ENCODE results near the gene PARK7. TPM values are rescaled to one million over a fixed set of nuclear protein-coding genes. Genes with fewer than 3 reads are reported as not detected.

Gene PARK7
- total RNA-seq, 1 donor from 2014 or later: 514 TPM

DNA sequence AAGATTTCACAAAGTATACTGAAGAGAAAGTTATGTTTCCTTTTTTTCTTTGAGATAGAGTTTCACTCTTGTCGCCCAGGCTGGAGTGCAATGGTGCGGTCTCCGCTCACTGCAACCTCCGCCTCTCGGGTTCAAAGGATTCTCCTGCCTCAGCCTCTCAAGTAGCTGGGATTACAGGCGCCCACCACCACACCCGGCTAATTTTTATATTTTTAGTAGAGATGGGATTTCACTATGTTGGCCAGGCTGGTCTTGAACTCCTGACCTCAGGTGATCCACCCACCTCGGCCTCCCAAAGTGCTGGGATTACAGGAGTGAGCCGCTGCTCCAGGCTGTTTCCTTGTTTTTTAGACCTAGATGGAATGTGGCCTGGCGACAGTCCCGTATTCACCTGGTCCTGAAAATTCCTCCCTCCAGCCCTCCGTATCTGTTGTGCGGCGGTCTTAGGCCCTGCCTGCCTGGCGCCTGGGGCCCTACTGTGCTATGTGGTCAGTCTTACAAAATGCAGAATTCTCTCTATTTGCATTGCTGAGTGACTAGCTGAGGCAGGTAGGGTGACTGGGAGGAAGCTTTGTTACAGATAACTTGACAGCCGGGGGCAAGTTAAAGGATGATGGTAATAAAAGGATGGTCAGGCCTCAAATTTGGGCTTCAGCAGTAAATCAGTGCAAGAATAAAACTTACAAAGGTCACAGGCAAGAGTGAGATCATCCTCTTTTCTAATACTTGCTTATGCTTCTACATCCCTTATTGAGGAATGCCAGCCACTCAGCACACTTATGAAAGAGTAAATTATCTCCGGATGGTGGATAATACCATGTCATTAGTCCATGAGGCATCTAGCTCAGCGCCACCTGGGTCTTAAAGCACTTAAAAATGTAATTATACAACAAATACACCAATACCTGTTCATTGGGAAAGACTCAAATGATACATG lies 30.3 kb downstream of the PARK7 start:
- intact Hi-C loops (cut with micrococcal nuclease): no loop called here
- H3K9me3 Mint-ChIP-seq: no peaks in the 10 kb centered on the region
- no peak overlapping the region for H3K27ac Mint-ChIP-seq
- DNase-seq (ENCODE audit: low spot score): no peak
- peaks cover 16% of the 10 kb centered on the region for H3K36me3 Mint-ChIP-seq (ENCODE audit: low read depth)
- H3K4me3 Mint-ChIP-seq (ENCODE audit: low read depth): no peak overlapping the region
- H3K27me3 Mint-ChIP-seq (ENCODE audit: low read depth): no peaks in the 10 kb centered on the region
- H3K4me1 Mint-ChIP-seq (ENCODE audit: low read depth): peaks cover 6% of the 10 kb centered on the region

DNA sequence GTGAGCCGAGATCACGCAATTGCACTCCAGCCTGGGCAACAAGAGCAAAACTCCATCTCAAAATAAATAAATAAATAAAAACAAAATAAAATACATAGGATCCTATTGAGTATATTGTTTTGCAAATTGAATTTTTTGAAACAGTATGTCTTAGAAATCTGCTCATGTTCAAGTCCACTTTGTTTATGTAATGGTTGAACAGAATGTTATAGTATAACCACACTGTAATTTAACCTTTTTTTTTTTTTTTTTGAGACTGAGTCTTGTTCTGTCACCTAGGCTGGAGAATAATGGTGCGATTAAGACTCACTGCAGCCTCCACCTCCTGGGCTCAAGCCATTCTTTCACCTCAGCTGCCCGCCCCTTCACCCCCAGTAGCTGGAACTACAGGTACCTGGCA lies 31.4 kb downstream of the PARK7 start:
- Mint-ChIP-seq H3K27ac (no peak overlapping the region), H3K9me3 (no peaks in the 10 kb centered on the region), H3K4me1 (ENCODE audit: low read depth) (peaks cover 6% of the 10 kb centered on the region), H3K36me3 (ENCODE audit: low read depth) (peaks cover 22% of the 10 kb centered on the region), H3K27me3 (ENCODE audit: low read depth) (no peaks in the 10 kb centered on the region), H3K4me3 (ENCODE audit: low read depth) (no peak overlapping the region)
- intact Hi-C loops (cut with micrococcal nuclease): no loop called here
- DNase-seq (ENCODE audit: low spot score): no peak

DNA sequence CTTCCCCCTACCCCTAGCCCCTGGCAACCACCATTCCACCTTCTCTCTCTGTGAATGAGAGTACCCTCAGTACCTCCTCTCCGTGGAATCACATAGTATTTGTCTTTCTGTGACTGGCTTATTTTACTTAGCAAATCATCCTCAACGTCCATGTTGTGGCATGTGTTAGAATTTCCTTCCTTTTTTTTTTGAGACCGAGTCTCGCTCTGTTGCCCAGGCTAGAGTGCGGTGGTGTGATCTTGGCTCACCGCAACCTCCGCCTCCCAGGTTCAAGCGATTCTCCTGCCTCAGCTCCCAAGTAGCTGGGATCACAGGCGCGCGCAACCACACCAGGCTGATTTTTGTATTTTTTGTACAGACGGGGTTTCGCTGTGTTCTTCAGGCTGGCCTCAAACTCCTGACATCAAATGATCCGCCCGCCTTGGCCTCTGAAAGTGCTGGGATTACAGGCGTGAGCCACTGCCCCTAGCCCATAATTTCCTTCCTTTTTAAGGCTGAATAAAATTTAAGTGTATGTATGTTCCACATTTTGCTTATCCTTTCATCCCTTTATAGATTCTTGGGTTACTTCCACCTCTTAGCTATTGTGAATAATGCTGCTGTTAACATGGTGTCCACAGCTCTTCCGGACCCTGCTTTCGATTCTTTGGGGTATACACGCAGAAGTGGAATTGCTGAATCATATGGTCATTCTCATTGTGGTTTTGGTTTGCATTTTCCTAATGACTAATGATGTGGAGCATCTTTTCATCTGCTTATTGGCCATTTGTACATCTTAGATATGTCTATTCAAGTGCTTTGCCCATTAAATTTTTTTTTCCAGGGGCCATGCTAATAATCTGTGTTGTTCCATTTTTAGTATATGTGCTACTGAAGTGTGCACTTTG lies 32.3 kb downstream of the PARK7 start:
- intact Hi-C loops (cut with micrococcal nuclease): no loop called here
- no peak for DNase-seq (ENCODE audit: low spot score)
- Mint-ChIP-seq H3K4me3 (ENCODE audit: low read depth) (no peak overlapping the region), H3K27ac (peak overlapping the region; percentile 1), H3K27me3 (ENCODE audit: low read depth) (no peaks in the 10 kb centered on the region), H3K4me1 (ENCODE audit: low read depth) (peaks cover 6% of the 10 kb centered on the region), H3K9me3 (no peaks in the 10 kb centered on the region), H3K36me3 (ENCODE audit: low read depth) (peaks cover 23% of the 10 kb centered on the region)

DNA sequence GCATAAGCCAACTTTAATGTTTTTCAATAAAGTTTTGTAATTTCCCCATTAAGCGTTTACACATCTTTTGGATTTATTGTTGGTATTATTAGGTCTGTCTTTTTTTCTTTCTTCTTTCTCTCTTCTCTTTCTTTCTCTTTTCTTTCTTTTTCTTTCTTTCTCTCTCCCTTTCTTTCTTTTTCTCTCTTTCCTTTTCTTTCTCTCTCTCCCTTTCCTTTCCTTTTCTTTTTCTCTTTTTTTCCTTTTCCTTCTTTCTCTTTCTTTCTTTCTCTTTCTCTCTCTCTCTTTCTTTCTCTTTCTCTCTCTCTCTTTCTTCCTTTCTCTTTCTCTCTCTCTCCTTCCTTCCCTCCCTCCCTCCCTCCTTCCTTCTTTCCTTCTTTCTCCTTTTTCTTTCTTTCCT lies 33.3 kb downstream of the PARK7 start:
- no peak overlapping the region for H3K4me3 Mint-ChIP-seq (ENCODE audit: low read depth)
- H3K4me1 Mint-ChIP-seq (ENCODE audit: low read depth): peaks cover 4% of the 10 kb centered on the region
- no peak for DNase-seq (ENCODE audit: low spot score)
- H3K9me3 Mint-ChIP-seq: no peaks in the 10 kb centered on the region
- peaks cover 15% of the 10 kb centered on the region for H3K36me3 Mint-ChIP-seq (ENCODE audit: low read depth)
- no peaks in the 10 kb centered on the region for H3K27me3 Mint-ChIP-seq (ENCODE audit: low read depth)
- no peak overlapping the region for H3K27ac Mint-ChIP-seq
- intact Hi-C loops (cut with micrococcal nuclease): no loop called here

DNA sequence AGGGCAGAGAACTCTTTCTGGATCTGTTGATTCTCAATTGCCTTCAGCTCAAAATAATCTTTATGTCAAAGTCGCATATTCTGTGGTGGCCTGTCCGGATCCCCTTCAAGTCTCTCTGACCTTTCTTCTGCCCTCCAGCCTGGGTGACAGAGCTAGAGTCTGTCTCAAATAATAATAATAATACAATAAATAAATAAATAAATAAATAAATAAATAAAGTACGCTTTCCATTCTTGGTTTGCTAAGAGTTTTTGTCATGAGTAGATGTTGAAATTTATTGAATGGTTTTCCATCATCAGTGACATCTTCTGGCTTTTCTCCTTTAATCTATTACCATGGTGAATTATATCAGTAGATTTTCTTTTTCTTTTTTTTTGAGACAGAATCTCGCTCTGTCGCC lies 33.9 kb downstream of the PARK7 start:
- H3K9me3 Mint-ChIP-seq: no peaks in the 10 kb centered on the region
- H3K27me3 Mint-ChIP-seq (ENCODE audit: low read depth): no peaks in the 10 kb centered on the region
- intact Hi-C loops (cut with micrococcal nuclease): no loop called here
- peaks cover 9% of the 10 kb centered on the region for H3K36me3 Mint-ChIP-seq (ENCODE audit: low read depth)
- peaks cover 4% of the 10 kb centered on the region for H3K4me1 Mint-ChIP-seq (ENCODE audit: low read depth)
- DNase-seq (ENCODE audit: low spot score): no peak
- H3K4me3 Mint-ChIP-seq (ENCODE audit: low read depth): no peak overlapping the region
- H3K27ac Mint-ChIP-seq: no peak overlapping the region

DNA sequence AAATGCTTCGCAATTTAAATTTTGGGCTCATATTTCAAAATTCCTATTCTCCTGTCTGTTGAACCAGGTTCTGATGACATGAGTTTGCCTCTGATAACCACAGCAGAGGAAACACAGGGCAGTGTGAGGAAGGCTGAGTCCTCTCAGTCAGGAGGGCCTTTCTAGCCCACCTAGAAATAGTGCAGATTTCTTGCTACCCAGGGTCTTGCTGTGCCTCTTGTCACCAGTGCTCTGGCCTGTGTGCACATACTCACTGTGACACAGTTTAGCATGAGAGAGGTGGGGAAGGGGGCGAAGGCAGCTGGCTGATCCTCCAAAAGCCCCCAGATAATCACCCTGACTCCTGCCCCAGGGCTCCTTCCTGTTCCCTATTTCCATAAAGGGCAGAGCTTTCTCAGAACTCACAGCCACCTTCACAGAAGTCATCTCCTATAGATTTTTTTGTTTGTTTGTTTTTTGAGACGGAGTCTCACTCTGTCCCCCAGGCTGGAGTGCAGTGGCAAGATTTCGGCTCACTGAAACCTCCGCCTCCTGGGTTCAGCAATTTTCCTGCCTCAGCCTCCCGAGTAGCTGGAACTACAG lies 40.9 kb downstream of the PARK7 start:
- Mint-ChIP-seq H3K4me3 (ENCODE audit: low read depth) (no peak overlapping the region), H3K4me1 (ENCODE audit: low read depth) (no peaks in the 10 kb centered on the region), H3K9me3 (no peaks in the 10 kb centered on the region), H3K27ac (no peak overlapping the region), H3K36me3 (ENCODE audit: low read depth) (peaks cover 7% of the 10 kb centered on the region), H3K27me3 (ENCODE audit: low read depth) (no peaks in the 10 kb centered on the region)
- DNase-seq (ENCODE audit: low spot score): no peak
- intact Hi-C loops (cut with micrococcal nuclease): no loop called here

DNA sequence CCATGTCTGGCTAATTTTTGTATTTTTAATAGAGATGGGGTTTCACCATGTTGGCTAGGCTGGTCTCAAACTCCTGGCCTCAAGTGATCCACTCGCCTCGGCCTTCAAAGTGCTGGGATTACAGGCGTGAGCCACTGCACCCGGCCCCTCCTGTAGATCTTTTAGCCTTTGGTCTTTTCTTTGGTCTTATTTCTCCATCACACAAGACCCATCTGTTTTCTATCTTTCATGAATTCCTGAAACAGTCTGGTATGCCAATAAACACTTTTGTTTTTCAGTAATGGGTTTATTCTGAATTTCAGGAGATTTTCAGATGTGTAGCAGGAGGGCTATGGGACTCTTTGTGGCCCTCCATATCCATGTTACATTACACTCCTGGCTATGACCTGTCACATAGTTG lies 41.4 kb downstream of the PARK7 start:
- Mint-ChIP-seq H3K9me3 (no peaks in the 10 kb centered on the region), H3K27me3 (ENCODE audit: low read depth) (no peaks in the 10 kb centered on the region), H3K36me3 (ENCODE audit: low read depth) (peaks cover 5% of the 10 kb centered on the region), H3K4me1 (ENCODE audit: low read depth) (no peaks in the 10 kb centered on the region), H3K4me3 (ENCODE audit: low read depth) (no peak overlapping the region), H3K27ac (no peak overlapping the region)
- intact Hi-C loops (cut with micrococcal nuclease): no loop called here
- no peak for DNase-seq (ENCODE audit: low spot score)

DNA sequence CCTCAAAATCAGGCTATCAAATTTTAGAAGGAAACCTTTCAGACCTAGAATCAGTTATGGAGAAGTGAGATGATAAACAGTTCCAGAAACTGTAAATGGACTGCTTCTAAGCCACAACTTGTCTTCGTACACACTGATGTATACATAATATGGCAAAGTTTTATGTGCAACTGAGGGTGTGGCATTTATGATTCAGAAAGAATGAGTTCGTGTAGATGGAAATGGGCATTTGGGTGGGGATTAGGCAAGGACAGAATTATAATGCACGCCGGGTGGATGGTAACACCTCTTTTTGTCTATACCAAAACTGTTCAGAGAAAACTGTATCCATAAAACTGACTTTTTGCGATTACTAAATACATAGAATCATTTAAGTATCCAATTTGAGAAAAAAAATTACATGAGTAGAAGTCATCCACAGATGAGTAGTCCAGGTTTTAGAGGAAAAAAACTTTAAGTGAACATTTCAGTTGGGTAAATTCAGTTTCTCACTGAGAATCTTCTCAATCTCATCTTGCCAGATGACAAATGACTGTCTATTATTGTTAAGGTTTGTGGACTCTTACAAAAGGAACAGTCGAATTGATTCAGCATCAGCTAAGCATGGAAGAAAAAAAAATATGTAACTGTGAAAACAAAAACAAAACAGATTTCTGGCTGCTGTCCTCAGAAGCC lies 42.1 kb downstream of the PARK7 start:
- no peak for DNase-seq (ENCODE audit: low spot score)
- Mint-ChIP-seq H3K36me3 (ENCODE audit: low read depth) (peaks cover 5% of the 10 kb centered on the region), H3K9me3 (no peaks in the 10 kb centered on the region), H3K4me1 (ENCODE audit: low read depth) (no peaks in the 10 kb centered on the region), H3K4me3 (ENCODE audit: low read depth) (no peak overlapping the region), H3K27ac (no peak overlapping the region), H3K27me3 (ENCODE audit: low read depth) (no peaks in the 10 kb centered on the region)
- intact Hi-C loops (cut with micrococcal nuclease): no loop called here

DNA sequence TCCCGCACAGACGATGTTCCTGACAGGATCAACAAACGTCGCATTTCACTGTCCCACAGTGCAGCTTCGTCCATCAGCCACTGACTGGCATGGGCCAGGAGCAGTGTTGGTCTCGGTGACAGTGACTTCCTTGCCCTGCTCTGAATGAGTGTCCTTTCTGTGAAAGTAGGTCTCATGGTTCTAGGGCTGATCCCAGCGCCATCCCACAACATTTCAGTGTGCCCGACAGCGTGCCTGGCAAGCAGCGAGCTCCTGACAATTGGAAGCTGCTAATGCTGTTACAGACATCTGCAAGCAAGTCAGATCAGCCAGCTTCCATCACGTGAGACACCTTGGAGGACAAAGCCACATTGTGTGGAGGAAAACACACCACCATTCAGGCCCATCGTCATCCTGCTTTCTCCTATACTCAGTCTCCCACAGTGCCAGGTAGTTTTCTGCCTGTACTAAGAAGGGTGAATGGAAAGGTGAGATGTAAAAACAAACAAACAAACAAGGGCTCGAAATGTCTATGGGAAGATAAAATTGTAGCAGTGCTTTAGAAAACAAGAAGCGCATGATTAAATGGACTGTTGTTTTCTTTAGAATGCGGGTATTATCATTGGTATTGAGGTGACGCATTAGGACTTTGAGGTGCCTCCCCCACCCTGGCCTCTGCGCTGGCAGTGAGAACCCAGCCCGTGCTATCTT lies 42.7 kb downstream of the PARK7 start:
- no peak for DNase-seq (ENCODE audit: low spot score)
- H3K4me3 Mint-ChIP-seq (ENCODE audit: low read depth): no peak overlapping the region
- no peaks in the 10 kb centered on the region for H3K27me3 Mint-ChIP-seq (ENCODE audit: low read depth)
- intact Hi-C loops (cut with micrococcal nuclease): no loop called here
- no peaks in the 10 kb centered on the region for H3K4me1 Mint-ChIP-seq (ENCODE audit: low read depth)
- H3K9me3 Mint-ChIP-seq: no peaks in the 10 kb centered on the region
- H3K36me3 Mint-ChIP-seq (ENCODE audit: low read depth): peaks cover 5% of the 10 kb centered on the region
- H3K27ac Mint-ChIP-seq: no peak overlapping the region

DNA sequence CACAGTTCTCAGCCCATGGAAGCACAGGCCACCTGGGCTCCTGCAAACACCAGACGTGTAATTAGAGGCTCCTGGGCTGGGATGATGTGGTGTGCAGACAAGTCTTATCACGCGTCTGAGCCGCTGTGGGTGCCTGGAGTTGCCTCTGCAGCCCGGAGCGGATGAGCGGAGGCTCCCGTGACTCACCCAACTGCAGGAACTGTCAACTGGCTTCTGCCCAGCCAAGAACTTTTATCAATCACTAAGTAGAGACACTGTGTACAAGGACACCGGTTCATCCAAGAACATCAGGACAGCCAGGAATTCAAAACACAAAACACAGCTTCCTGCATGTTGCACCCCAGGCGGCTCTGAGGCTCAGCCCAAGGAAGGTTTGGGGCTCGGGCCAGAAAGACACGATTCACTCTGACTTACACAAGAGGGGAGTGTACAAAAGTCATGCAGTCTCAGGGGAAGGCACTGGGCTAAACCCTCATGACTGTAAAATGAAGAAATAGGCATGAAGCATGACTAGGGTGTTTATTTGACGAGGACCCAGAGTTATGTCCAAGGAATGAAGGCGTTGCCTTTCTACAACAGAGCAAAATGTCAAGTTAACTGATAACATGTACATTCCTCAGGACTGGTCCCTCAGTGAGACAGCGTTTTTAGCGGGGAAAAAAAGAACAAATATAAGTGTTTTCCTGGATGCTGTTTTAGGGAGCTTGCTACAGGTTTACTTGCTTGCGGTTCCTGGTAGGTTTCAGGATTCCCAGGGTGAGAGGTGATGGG lies 43.5 kb downstream of the PARK7 start:
- Mint-ChIP-seq H3K36me3 (ENCODE audit: low read depth) (peaks cover 5% of the 10 kb centered on the region), H3K4me3 (ENCODE audit: low read depth) (no peak overlapping the region), H3K9me3 (no peaks in the 10 kb centered on the region), H3K27me3 (ENCODE audit: low read depth) (no peaks in the 10 kb centered on the region), H3K4me1 (ENCODE audit: low read depth) (no peaks in the 10 kb centered on the region), H3K27ac (peak overlapping the region; percentile 38)
- intact Hi-C loops (cut with micrococcal nuclease): no loop called here
- no peak for DNase-seq (ENCODE audit: low spot score)

DNA sequence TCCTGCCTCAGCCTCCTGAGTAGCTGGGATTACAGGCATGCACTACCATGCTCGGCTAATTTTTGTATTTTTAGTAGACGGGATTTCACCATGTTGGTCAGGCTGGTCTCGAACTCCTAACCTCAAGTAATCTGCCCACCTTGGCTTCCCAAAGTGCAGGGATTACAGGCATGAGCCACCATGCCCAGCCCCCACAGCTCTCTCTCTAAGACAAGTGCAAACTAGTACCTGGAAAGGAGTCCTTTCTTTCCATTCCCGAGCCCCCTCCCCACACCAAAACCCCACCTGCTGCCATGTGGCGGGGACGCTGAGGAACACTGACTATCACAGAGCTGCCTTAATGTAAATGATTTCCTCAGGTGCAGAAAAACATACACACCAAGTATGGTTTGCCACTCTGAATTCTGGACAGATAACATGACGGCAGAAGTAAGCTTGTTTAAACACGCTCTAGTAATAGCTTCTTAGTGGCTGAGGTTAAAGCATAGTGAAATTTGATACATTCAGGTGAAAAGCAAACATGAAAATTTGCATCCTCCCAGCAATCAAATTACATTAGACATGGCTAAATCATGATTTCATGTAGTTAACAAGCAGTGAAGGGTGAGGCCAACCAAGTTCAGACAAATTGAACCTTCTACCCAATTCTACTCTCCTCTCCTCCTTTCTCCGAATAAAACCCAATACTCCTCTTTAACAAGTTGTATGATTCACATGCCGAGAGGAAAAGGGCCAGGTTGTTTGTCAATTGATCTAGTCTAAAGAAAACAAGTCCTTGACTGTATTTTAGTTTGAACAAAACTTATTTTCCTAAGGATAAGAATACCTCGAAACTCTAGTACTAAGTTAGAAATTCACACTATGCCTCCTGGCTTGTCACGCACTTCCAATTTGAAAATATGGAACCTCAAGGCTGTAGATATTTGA lies 44.8 kb downstream of the PARK7 start:
- intact Hi-C loops (cut with micrococcal nuclease): no loop called here
- no peaks in the 10 kb centered on the region for H3K4me1 Mint-ChIP-seq (ENCODE audit: low read depth)

More for the DNA sequence above, 44.8 kb downstream of the PARK7 start:
- DNase-seq (ENCODE audit: low spot score): no peak
- no peak overlapping the region for H3K4me3 Mint-ChIP-seq (ENCODE audit: low read depth)
- H3K27me3 Mint-ChIP-seq (ENCODE audit: low read depth): no peaks in the 10 kb centered on the region
- no peak overlapping the region for H3K27ac Mint-ChIP-seq
- peaks cover 5% of the 10 kb centered on the region for H3K36me3 Mint-ChIP-seq (ENCODE audit: low read depth)
- no peaks in the 10 kb centered on the region for H3K9me3 Mint-ChIP-seq

Data from activated T-helper 2 cell treated with anti-CD3 and anti-CD28 coated beads, Interferon-gamma antibody, Interleukin-2, Interleukin-4, amounts not matched to agents 10 μg/mL and 5 μg/mL and 100 μg/mL, durations not matched to agents 14 hours and 24 hours and 36 hours (primary cell).